ENCODE results near the gene BPIFB1. TPM values are rescaled to one million over a fixed set of nuclear protein-coding genes. Genes with fewer than 3 reads are reported as not detected.

Gene BPIFB1
- total and polyA plus RNA-seq, 9 of the 15 experiments (the other 6 are each of a cell fraction or from before 2014, with no cell fraction given), result not detected

DNA sequence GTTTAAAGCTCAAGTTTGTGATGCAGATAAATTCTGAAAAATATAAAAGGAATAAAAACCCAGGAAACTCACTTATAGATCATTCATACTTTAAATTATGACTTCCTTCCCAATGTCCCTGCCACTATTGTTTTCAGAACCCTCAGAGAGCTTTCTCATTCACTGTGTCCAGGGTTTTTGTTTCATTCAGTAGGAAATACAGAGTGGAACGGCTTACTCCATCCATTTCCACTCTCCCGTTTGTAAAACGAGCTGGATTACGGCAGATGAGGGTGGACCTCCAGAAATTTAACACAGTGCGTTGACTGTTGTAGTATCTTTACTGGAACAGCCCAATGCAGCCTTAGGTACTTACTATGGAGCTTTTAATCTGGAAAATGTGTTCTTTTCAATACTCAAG is 23.6 kb upstream of the BPIFB1 start:
- 17% methylated on average over 5 of the region's 5 CpGs for WGBS (ENCODE audit: insufficient coverage, low coverage, missing lambda C conversion rate)
- Histone ChIP-seq H3K36me3 (ENCODE audit: control insufficient read depth, insufficient read depth, low read length) (no peaks in the 10 kb centered on the region), H2AFZ (ENCODE audit: low read depth, low read length) (peak overlapping the region; percentile 63), H3K9me3 (replicated peaks; ENCODE audit: control insufficient read depth, insufficient read depth, low read depth, low read length) (no peaks in the 10 kb centered on the region), H3K4me3 (no peak overlapping the region), H3K9ac (ENCODE audit: insufficient read depth in 1 of 2, low read depth in 2 of 2, low read length in 2 of 2) (no peak overlapping the region), H3K27ac (ENCODE audit: extremely low read depth, low read depth, low read length) (no peak overlapping the region), H4K20me1 (replicated peaks; ENCODE audit: control insufficient read depth, insufficient read depth, low read length) (no peaks in the 10 kb centered on the region), H3K4me1 (replicated peaks in 1 of 2; ENCODE audit: control insufficient read depth in 2 of 2, insufficient read depth in 2 of 2, low read length in 2 of 2) (peaks cover 3 to 13% of the 10 kb centered on the region in 2 experiments; a peak in 3 of 5 replicates), H3K4me2 (ENCODE audit: insufficient read depth, low read length) (no peak overlapping the region; the same call in 1 of the 2 replicates), H3K79me2 (ENCODE audit: control insufficient read depth, insufficient read depth, low read length) (no peaks in the 10 kb centered on the region), H3K27me3 (ENCODE audit: control insufficient read depth in 2 of 2, insufficient read depth in 2 of 2, low read length in 2 of 2) (no peaks in the 10 kb centered on the region), H3K9me1 (ENCODE audit: control insufficient read depth, insufficient read depth, low read length) (no peaks in the 10 kb centered on the region)
- intact Hi-C loops (cut with micrococcal nuclease), result no loop called here
- ATAC-seq (no peak), DNase-seq (ENCODE audit: extremely low read depth in 1 of 4, low spot score in 3 of 4) (no peak), FAIRE-seq (no peak)
- POLR2A ChIA-PET, result interaction anchor here (0.6 to 1.9 kb wide), 7 partner anchors 12 to 249 kb away, joined by 3 to 4 read pairs (median 3); no protein-coding TSS in a partner anchor
- no TSS peak for BruUV-seq (replicated peaks)
- CTCF ChIA-PET (ENCODE audit: low intra/inter-chr PET ratio), result no interaction called here
- TF ChIP-seq, protein P1, sequence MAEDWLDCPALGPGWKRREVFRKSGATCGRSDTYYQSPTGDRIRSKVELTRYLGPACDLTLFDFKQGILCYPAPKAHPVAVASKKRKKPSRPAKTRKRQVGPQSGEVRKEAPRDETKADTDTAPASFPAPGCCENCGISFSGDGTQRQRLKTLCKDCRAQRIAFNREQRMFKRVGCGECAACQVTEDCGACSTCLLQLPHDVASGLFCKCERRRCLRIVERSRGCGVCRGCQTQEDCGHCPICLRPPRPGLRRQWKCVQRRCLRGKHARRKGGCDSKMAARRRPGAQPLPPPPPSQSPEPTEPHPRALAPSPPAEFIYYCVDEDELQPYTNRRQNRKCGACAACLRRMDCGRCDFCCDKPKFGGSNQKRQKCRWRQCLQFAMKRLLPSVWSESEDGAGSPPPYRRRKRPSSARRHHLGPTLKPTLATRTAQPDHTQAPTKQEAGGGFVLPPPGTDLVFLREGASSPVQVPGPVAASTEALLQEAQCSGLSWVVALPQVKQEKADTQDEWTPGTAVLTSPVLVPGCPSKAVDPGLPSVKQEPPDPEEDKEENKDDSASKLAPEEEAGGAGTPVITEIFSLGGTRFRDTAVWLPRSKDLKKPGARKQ (CRISPR knock-in tag; IDR thresholded peaks at IDR 0.05), result no peak
- no peak for TF ChIP-seq LEF1 (IDR thresholded peaks at IDR 0.05)
- TF ChIP-seq SIRT6 (IDR thresholded peaks at IDR 0.05; ENCODE audit: low read depth, low read length), result no peak
- TF ChIP-seq, protein P2, sequence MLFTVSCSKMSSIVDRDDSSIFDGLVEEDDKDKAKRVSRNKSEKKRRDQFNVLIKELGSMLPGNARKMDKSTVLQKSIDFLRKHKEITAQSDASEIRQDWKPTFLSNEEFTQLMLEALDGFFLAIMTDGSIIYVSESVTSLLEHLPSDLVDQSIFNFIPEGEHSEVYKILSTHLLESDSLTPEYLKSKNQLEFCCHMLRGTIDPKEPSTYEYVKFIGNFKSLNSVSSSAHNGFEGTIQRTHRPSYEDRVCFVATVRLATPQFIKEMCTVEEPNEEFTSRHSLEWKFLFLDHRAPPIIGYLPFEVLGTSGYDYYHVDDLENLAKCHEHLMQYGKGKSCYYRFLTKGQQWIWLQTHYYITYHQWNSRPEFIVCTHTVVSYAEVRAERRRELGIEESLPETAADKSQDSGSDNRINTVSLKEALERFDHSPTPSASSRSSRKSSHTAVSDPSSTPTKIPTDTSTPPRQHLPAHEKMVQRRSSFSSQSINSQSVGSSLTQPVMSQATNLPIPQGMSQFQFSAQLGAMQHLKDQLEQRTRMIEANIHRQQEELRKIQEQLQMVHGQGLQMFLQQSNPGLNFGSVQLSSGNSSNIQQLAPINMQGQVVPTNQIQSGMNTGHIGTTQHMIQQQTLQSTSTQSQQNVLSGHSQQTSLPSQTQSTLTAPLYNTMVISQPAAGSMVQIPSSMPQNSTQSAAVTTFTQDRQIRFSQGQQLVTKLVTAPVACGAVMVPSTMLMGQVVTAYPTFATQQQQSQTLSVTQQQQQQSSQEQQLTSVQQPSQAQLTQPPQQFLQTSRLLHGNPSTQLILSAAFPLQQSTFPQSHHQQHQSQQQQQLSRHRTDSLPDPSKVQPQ (CRISPR knock-in tag; IDR thresholded peaks at IDR 0.05; ENCODE audit: borderline replicate concordance), result no peak
- no peak for TF ChIP-seq PHB (CRISPR knock-in tag; IDR thresholded peaks at IDR 0.05)
- no peak for TF ChIP-seq KAT8 (IDR thresholded peaks at IDR 0.05; ENCODE audit: low read depth)
- in situ Hi-C loops (cut with MboI), result no loop called here

All from K562 (cell line).